Neutrophil (primary cell): ENCODE measurements around the gene DRG1.

Experiments used
- H3K27ac ChIP-seq: fragments of 200-600 bp; sonication (generic); 2 replicates; pipeline ENCODE4 v1.5.1; 2016; ENCODE audit warnings: mild to moderate bottlenecking, moderate library complexity
- H3K27me3 ChIP-seq: fragments of 200-600 bp; sonication (generic); 2 replicates; pipeline ENCODE4 v1.6.0; 2016; ENCODE audit warnings: mild to moderate bottlenecking
- H3K36me3 ChIP-seq: fragments of 200-600 bp; sonication (generic); 2 replicates; pipeline ENCODE4 v1.5.1; 2017
- H3K4me1 ChIP-seq, 2 experiments: fragments of 200-600 bp in 1 of 2; sonication (generic) in 1 of 2; 1 replicate in 1 of 2; 2 replicates in 1 of 2; pipeline versions ENCODE4 v1.5.1 to v1.6.1; 2013 to 2016; ENCODE audit warnings: low read depth in 1 of 2, low read length in 1 of 2, mild to moderate bottlenecking in 1 of 2, moderate library complexity in 1 of 2; ENCODE audit not compliant: control insufficient read depth in 1 of 2, insufficient read depth in 1 of 2
- H3K4me3 ChIP-seq, 2 experiments: fragments of 200-600 bp in 1 of 2; sonication (generic) in 1 of 2; 1 replicate in 1 of 2; 2 replicates in 1 of 2; pipeline ENCODE4 v1.5.1; 2013 to 2016; ENCODE audit warnings: low read depth in 1 of 2, low read length in 1 of 2, mild to moderate bottlenecking in 1 of 2, moderate library complexity in 1 of 2
- H3K9me3 ChIP-seq: fragments of 200-600 bp; sonication (generic); 2 replicates; pipeline ENCODE4 v1.5.1; 2016
- CTCF ChIP-seq: fragments of 200-600 bp; sonication (generic); IDR thresholded peaks from 2 replicates; pipeline ENCODE4 v1.5.1; 2016; ENCODE audit warnings: antibody characterized with exemption

The DRG1 gene

GRCh38 chr22:31431950-31432349, 32.5 kb downstream of the DRG1 start:
- no peaks in the 10 kb centered on the region for H3K4me1 ChIP-seq
- H3K27ac ChIP-seq, result no peak overlapping the region
- H3K27me3 ChIP-seq, result no peaks in the 10 kb centered on the region
- no peak overlapping the region for H3K4me3 ChIP-seq
- H3K36me3 ChIP-seq, result peaks cover 94% of the 10 kb centered on the region
- no peaks in the 10 kb centered on the region for H3K9me3 ChIP-seq
- no peak for TF ChIP-seq CTCF

- H3K4me3 ChIP-seq, result no peak overlapping the region
- no peak for TF ChIP-seq CTCF
These were observed 36.7 kb downstream of the DRG1 start for GRCh38 chr22:31436132-31436531.

GRCh38 chr22:31439808-31440207, 40.4 kb downstream of the DRG1 start:
- no peak for TF ChIP-seq CTCF
- H3K36me3 ChIP-seq, result peaks cover 100% of the 10 kb centered on the region
- no peaks in the 10 kb centered on the region for H3K9me3 ChIP-seq
- no peaks in the 10 kb centered on the region for H3K4me1 ChIP-seq
- H3K27me3 ChIP-seq, result no peaks in the 10 kb centered on the region
- no peak overlapping the region for H3K27ac ChIP-seq
- H3K4me3 ChIP-seq, result no peak overlapping the region

More at GRCh38 chr22:31436132-31436531, 36.7 kb downstream of the DRG1 start:
- Histone ChIP-seq H3K9me3 (no peaks in the 10 kb centered on the region), H3K36me3 (peaks cover 100% of the 10 kb centered on the region), H3K4me1 (no peaks in the 10 kb centered on the region), H3K27me3 (no peaks in the 10 kb centered on the region), H3K27ac (no peak overlapping the region)

GRCh38 chr22:31440681-31441080, 41.3 kb downstream of the DRG1 start:
- Histone ChIP-seq H3K4me3 (no peak overlapping the region), H3K4me1 (no peaks in the 10 kb centered on the region), H3K9me3 (no peaks in the 10 kb centered on the region), H3K36me3 (peaks cover 99% of the 10 kb centered on the region), H3K27ac (no peak overlapping the region), H3K27me3 (no peaks in the 10 kb centered on the region)
- no peak for TF ChIP-seq CTCF

- H3K36me3 ChIP-seq, result peaks cover 97% of the 10 kb centered on the region
- no peak overlapping the region for H3K27ac ChIP-seq
- no peaks in the 10 kb centered on the region for H3K9me3 ChIP-seq
- no peaks in the 10 kb centered on the region for H3K27me3 ChIP-seq
- no peak overlapping the region for H3K4me3 ChIP-seq
- no peaks in the 10 kb centered on the region for H3K4me1 ChIP-seq
- no peak for TF ChIP-seq CTCF
These were observed 42.2 kb downstream of the DRG1 start for GRCh38 chr22:31441652-31442051.
